RWPE2 (cell line): Measurements from ENCODE around the gene MMP2.

Source experiments
- ATAC-seq: fragments of 200-7000 bp; cut with Tn5 transposase; 3 replicates; pipeline ENCODE4 v1.9.1; 2021; ENCODE audit warnings: low read depth
- DNase-seq: peaks from one replicate; pipeline ENCODE4 v3.0.0-alpha.2; 2020; ENCODE audit warnings: low spot score
- H3K27ac ChIP-seq: fragments of 450-650 bp; 2 replicates; pipeline ENCODE4 v1.5.1; 2017; ENCODE audit warnings: mild to moderate bottlenecking; ENCODE audit not compliant: poor library complexity, severe bottlenecking
- H3K27me3 ChIP-seq: fragments of 250-450 bp; sonication (Bioruptor Pico); 2 replicates; pipeline ENCODE4 v1.5.1; 2021; ENCODE audit warnings: mild to moderate bottlenecking, moderate library complexity; ENCODE audit not compliant: insufficient read depth, poor library complexity, severe bottlenecking
- H3K36me3 ChIP-seq: fragments of 250-450 bp; sonication (Bioruptor Pico); 2 replicates; pipeline ENCODE4 v1.5.1; 2020; ENCODE audit warnings: low read depth, mild to moderate bottlenecking, moderate library complexity
- H3K4me1 ChIP-seq: fragments of 250-450 bp; sonication (Bioruptor Pico); 2 replicates; pipeline ENCODE4 v1.5.1; 2021; ENCODE audit warnings: mild to moderate bottlenecking, moderate library complexity; ENCODE audit not compliant: insufficient read depth, poor library complexity, severe bottlenecking
- H3K4me3 ChIP-seq: fragments of 250-450 bp; sonication (Bioruptor Pico); 2 replicates; pipeline ENCODE4 v1.5.1; 2021; ENCODE audit warnings: mild to moderate bottlenecking, moderate library complexity; ENCODE audit not compliant: severe bottlenecking
- H3K9me3 ChIP-seq: fragments of 250-450 bp; sonication (Bioruptor Pico); 2 replicates; pipeline ENCODE4 v1.5.1; 2021; ENCODE audit warnings: mild to moderate bottlenecking, moderate library complexity; ENCODE audit not compliant: severe bottlenecking
- CTCF ChIP-seq: fragments of 450-650 bp; IDR thresholded peaks from one replicate; pipeline ENCODE4 v1.5.1; 2017; ENCODE audit warnings: mild to moderate bottlenecking, moderate library complexity; ENCODE audit not compliant: poor library complexity, severe bottlenecking

Gene MMP2

GRCh38 chr16:55478827-55479429 lies at the start of gene MMP2:
Gene MMP2 (plus strand): TSS chr16:55479198. CDS start chr16:55479480, 282 bp downstream.
- H3K36me3 ChIP-seq: no peaks in the 10 kb centered on the region
- H3K27me3 ChIP-seq: no peaks in the 10 kb centered on the region
- DNase-seq (no peak), ATAC-seq (peak; percentile 59)
- H3K4me1 ChIP-seq: peaks cover 2% of the 10 kb centered on the region
- peak within 1 kb of the TSS; percentile 35 for H3K4me3 ChIP-seq
- H3K27ac ChIP-seq: no peak within 1 kb of the TSS
- no peaks in the 10 kb centered on the region for H3K9me3 ChIP-seq
- no peak for TF ChIP-seq CTCF

GRCh38 chr16:55433030-55433429 lies 46.0 kb upstream of the MMP2 start:
- no peak for ATAC-seq
- Histone ChIP-seq H3K4me1 (peaks cover 6% of the 10 kb centered on the region), H3K9me3 (no peaks in the 10 kb centered on the region), H3K36me3 (no peaks in the 10 kb centered on the region), H3K4me3 (no peak overlapping the region), H3K27me3 (no peaks in the 10 kb centered on the region), H3K27ac (no peak overlapping the region)
- no peak for DNase-seq
- no peak for TF ChIP-seq CTCF

GRCh38 chr16:55433535-55433934 lies 45.5 kb upstream of the MMP2 start:
- ATAC-seq (no peak), DNase-seq (no peak)
- TF ChIP-seq CTCF: no peak
- no peaks in the 10 kb centered on the region for H3K27me3 ChIP-seq
- no peak overlapping the region for H3K27ac ChIP-seq
- H3K4me1 ChIP-seq: peaks cover 7% of the 10 kb centered on the region
- H3K36me3 ChIP-seq: no peaks in the 10 kb centered on the region
- no peak overlapping the region for H3K4me3 ChIP-seq
- no peaks in the 10 kb centered on the region for H3K9me3 ChIP-seq

- no peak overlapping the region for H3K27ac ChIP-seq
- no peak overlapping the region for H3K4me3 ChIP-seq
- ATAC-seq (no peak), DNase-seq (no peak)
- no peak for TF ChIP-seq CTCF
- H3K36me3 ChIP-seq: no peaks in the 10 kb centered on the region
- H3K27me3 ChIP-seq: no peaks in the 10 kb centered on the region
- peaks cover 7% of the 10 kb centered on the region for H3K4me1 ChIP-seq
- H3K9me3 ChIP-seq: no peaks in the 10 kb centered on the region
Observed at GRCh38 chr16:55434000-55434399, 45.0 kb upstream of the MMP2 start.

GRCh38 chr16:55435387-55435786 lies 43.6 kb upstream of the MMP2 start:
- H3K4me3 ChIP-seq: no peak overlapping the region
- DNase-seq (no peak), ATAC-seq (no peak)
- H3K36me3 ChIP-seq: no peaks in the 10 kb centered on the region
- H3K27ac ChIP-seq: no peak overlapping the region
- TF ChIP-seq CTCF: no peak
- H3K9me3 ChIP-seq: no peaks in the 10 kb centered on the region
- peaks cover 7% of the 10 kb centered on the region for H3K4me1 ChIP-seq
- H3K27me3 ChIP-seq: no peaks in the 10 kb centered on the region
